Measurements from ENCODE around the gene WWOX. TPM values are rescaled to one million over a fixed set of nuclear protein-coding genes. Genes with fewer than 3 reads are reported as not detected.

WWOX gene
- total RNA-seq, 1 donor = 24.2 TPM

DNA sequence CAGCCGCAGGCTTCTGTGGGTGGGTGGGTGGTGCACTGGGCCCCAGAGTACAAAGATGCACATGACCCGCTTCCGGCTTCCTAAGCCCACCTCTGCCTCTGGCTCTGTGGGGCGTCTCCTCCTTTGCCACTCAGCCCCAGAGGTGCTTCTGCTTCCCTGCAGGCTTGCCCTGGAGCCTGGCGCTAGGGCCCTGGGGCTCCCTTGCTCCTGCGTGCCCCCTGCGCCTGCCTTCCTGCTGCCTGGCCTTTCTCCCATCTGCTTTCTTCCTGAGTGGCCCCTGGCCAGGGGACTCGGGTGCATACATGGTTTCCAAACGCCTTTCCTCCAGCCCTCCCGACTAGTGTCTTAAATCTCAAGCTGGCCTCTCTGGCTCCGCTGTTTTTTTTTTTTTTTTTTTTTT, 3.4 kb downstream of the WWOX start:
- DNase-seq (ENCODE audit: low read depth) = no peak
- TF ChIP-seq, protein P1, sequence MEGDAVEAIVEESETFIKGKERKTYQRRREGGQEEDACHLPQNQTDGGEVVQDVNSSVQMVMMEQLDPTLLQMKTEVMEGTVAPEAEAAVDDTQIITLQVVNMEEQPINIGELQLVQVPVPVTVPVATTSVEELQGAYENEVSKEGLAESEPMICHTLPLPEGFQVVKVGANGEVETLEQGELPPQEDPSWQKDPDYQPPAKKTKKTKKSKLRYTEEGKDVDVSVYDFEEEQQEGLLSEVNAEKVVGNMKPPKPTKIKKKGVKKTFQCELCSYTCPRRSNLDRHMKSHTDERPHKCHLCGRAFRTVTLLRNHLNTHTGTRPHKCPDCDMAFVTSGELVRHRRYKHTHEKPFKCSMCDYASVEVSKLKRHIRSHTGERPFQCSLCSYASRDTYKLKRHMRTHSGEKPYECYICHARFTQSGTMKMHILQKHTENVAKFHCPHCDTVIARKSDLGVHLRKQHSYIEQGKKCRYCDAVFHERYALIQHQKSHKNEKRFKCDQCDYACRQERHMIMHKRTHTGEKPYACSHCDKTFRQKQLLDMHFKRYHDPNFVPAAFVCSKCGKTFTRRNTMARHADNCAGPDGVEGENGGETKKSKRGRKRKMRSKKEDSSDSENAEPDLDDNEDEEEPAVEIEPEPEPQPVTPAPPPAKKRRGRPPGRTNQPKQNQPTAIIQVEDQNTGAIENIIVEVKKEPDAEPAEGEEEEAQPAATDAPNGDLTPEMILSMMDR (IDR thresholded peaks at IDR 0.05; ENCODE audit: insufficient read depth, low read length) = no peak
- no peak overlapping the region for H3K4me3 ChIP-seq (ENCODE audit: low read depth, low read length)

DNA sequence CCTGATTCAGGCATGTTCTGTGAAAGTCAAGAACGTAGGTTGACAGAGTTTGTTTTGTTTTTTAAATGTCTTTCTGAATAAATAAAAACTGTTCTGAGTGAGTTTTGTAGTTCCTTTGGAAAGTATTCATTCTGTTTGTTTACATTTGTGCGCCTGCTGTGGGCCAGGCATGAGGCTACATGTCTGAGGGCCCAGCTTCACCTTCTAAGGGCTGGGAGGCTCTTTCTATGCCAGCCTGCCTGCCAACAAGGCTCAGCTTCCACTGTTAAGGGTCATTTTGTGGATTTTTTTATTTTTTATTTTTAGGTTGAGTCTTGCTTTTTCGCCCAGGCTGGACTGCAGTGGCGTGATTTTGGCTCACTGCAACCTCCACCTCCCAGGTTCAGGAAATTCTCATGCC, 6.1 kb downstream of the WWOX start:
- no peak overlapping the region for H3K4me3 ChIP-seq (ENCODE audit: low read depth, low read length)
- no peak for DNase-seq (ENCODE audit: low read depth)
- TF ChIP-seq, protein P1 (IDR thresholded peaks at IDR 0.05; ENCODE audit: insufficient read depth, low read length) = no peak

DNA sequence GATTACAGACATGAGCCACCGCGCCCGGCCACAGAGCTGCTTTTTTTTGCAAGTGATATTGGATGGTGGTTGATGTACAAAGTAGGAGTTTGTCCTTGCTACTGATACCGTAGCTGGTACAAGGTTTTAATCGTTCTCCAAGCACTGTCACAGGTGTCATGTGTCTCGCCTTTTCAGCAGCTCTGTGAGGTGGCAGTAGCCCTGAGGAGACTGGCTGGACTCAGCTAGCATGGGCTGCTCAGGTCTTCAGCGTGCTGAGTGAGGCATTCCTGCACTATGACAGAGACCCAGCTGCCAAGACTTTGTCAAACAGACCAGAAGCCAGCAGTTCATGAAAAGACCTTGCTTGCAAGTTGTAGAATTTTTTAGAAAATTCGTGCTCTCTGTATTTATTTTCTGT, 7.2 kb downstream of the WWOX start:
- TF ChIP-seq, protein P1 (IDR thresholded peaks at IDR 0.05; ENCODE audit: insufficient read depth, low read length) = no peak
- DNase-seq (ENCODE audit: low read depth) = no peak
- H3K4me3 ChIP-seq (ENCODE audit: low read depth, low read length) = no peak overlapping the region

DNA sequence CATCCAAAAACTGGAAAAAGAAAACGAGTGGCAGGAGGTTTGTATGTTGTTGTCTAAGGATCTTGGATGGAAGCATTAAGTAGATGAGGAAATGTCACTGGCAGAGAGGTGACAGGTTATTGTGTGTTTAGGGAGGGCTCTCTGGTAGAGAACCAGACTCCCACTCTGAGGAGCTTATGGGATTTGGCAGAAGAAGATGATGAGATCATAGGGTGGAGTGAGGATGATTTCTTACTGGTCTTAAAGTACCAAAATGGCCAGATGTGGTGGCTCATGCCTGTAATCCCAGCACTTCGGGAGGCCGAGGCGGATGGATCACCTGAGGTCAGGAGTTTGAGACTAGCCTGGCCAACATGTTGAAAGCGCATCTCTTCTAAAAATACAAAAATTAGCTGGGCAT, 9.0 kb downstream of the WWOX start:
- TF ChIP-seq, protein P1 (IDR thresholded peaks at IDR 0.05; ENCODE audit: insufficient read depth, low read length) = no peak
- no peak overlapping the region for H3K4me3 ChIP-seq (ENCODE audit: low read depth, low read length)
- no peak for DNase-seq (ENCODE audit: low read depth)

GRCh38 chr16:78113258-78113657, 13.8 kb downstream of the WWOX start:
- TF ChIP-seq, protein P1 (IDR thresholded peaks at IDR 0.05; ENCODE audit: insufficient read depth, low read length) = no peak
- DNase-seq (ENCODE audit: low read depth) = no peak
- no peak overlapping the region for H3K4me3 ChIP-seq (ENCODE audit: low read depth, low read length)

GRCh38 chr16:78115659-78116058, 16.2 kb downstream of the WWOX start:
- TF ChIP-seq, protein P1 (IDR thresholded peaks at IDR 0.05; ENCODE audit: insufficient read depth, low read length) = no peak
- no peak overlapping the region for H3K4me3 ChIP-seq (ENCODE audit: low read depth, low read length)
- no peak for DNase-seq (ENCODE audit: low read depth)

DNA sequence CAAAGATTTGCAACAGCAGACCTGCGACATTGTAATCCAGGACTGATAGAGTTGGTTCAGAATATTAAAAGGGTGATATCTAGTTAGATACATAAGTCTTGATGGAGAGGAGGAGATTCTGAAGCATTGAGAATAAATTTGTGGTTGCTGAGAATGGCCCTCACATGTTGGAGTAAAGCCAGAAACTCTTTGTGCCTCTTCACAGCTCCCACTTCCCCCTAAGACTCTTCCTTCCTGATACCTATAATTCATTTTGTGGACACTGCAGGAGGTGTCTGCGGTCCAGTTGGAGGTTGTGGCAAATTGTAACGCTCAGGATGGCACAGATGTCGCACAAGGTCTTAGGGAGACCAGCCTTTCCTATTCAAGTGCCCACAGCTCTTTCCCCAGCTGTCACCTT, 17.5 kb downstream of the WWOX start:
- no peak overlapping the region for H3K4me3 ChIP-seq (ENCODE audit: low read depth, low read length)
- TF ChIP-seq, protein P1 (IDR thresholded peaks at IDR 0.05; ENCODE audit: insufficient read depth, low read length) = no peak
- no peak for DNase-seq (ENCODE audit: low read depth)
